T-helper 2 cell (primary cell): ENCODE data around the gene MAMDC4.

Experiments
- DNase-seq, 5 experiments: peaks; one replicate each; pipeline versions ENCODE4 v3.0.0 to v3.0.0-alpha.2; 2012 to 2022

Gene MAMDC4

GRCh38 chr9:136849960-136850865, 1.9 kb upstream of the MAMDC4 start:
- no peak for DNase-seq

GRCh38 chr9:136850866-136851775, 1.0 kb upstream of the MAMDC4 start:
- no peak for DNase-seq

GRCh38 chr9:136852664-136853595, 784 bp downstream of the MAMDC4 start:
- DNase-seq, result no peak

GRCh38 chr9:136853596-136854112, 1.5 kb downstream of the MAMDC4 start:
- no peak for DNase-seq

GRCh38 chr9:136854113-136854841, 2.1 kb downstream of the MAMDC4 start:
- DNase-seq, result peak in 1 of 5 experiments; percentile 4

DNA sequence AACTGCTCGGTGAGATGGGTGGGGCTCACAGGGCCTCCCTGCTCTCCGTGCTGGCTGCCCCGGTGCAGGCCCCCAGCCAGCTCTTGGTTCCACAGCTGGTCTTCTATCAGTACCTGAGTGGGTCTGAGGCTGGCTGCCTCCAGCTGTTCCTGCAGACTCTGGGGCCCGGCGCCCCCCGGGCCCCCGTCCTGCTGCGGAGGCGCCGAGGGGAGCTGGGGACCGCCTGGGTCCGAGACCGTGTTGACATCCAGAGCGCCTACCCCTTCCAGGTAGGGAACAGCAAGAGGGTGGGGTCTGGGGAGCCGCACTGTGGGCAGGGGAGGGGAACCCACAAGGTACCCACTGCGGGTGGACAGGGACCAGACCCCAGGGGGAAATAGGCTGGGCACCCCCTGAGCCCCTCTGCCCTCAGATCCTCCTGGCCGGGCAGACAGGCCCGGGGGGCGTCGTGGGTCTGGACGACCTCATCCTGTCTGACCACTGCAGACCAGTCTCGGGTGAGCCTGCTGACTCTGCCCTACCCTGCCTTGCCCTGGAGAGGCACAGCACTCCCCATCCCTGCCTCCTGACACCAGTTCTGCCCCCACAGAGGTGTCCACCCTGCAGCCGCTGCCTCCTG, 2.8 kb downstream of the MAMDC4 start:
- no peak for DNase-seq

- peak in 2 of 5 experiments; percentile 3 to 7 for DNase-seq
Measured at GRCh38 chr9:136855461-136856078, 3.4 kb downstream of the MAMDC4 start.

DNA sequence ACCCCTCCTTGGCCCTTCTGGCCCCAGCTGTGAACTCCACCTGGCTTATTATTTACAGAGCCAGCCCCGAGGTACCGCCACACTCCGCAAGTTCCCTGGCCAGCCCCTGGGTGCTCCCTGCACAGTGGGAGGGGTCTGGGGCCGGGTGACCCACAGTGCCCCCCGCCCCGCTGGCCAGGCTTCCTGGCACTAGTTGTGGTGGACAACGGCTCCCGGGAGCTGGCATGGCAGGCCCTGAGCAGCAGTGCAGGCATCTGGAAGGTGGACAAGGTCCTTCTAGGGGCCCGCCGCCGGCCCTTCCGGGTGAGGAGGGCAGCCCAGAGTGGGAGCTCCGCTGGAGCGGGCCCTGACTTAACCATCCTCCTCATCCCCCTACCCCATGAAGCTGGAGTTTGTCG, 3.9 kb downstream of the MAMDC4 start:
- DNase-seq, result peak in 1 of 5 experiments; percentile 2

DNA sequence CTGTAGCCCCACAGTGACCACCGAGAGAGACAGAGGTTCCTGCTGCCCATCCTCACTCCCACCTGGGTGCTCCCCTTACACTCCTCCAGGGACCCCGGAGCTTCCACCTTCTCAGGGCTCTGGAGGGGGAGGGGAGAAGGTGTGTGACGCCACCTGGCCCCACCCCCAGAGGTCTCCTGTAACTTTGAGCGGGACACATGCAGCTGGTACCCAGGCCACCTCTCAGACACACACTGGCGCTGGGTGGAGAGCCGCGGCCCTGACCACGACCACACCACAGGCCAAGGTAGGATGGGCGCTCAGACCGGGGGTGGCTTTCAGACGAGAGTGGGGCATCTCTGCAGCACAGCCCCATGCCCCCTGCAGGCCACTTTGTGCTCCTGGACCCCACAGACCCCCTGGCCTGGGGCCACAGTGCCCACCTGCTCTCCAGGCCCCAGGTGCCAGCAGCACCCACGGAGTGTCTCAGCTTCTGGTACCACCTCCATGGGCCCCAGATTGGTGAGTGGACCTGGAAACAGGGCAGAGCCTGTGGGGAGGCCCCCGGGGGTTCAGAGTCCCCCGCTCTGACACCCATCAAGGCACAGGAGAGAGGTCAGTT, 4.5 kb downstream of the MAMDC4 start:
- peak in 1 of 5 experiments; percentile 3 for DNase-seq

DNA sequence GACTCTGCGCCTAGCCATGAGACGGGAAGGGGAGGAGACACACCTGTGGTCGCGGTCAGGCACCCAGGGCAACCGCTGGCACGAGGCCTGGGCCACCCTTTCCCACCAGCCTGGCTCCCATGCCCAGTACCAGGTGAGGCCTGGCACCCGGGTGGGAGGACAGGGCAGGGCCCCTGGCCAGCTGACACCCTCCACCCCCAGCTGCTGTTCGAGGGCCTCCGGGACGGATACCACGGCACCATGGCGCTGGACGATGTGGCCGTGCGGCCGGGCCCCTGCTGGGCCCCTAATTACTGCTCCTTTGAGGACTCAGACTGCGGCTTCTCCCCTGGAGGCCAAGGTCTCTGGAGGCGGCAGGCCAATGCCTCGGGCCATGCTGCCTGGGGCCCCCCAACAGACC, 5.0 kb downstream of the MAMDC4 start:
- DNase-seq, result peak in 2 of 5 experiments; percentile 1 to 8

GRCh38 chr9:136857581-136858412, 5.7 kb downstream of the MAMDC4 start:
- DNase-seq, result peak in 2 of 5 experiments; percentile 3 to 5

GRCh38 chr9:136858452-136858843, 6.3 kb downstream of the MAMDC4 start:
- no peak for DNase-seq

DNA sequence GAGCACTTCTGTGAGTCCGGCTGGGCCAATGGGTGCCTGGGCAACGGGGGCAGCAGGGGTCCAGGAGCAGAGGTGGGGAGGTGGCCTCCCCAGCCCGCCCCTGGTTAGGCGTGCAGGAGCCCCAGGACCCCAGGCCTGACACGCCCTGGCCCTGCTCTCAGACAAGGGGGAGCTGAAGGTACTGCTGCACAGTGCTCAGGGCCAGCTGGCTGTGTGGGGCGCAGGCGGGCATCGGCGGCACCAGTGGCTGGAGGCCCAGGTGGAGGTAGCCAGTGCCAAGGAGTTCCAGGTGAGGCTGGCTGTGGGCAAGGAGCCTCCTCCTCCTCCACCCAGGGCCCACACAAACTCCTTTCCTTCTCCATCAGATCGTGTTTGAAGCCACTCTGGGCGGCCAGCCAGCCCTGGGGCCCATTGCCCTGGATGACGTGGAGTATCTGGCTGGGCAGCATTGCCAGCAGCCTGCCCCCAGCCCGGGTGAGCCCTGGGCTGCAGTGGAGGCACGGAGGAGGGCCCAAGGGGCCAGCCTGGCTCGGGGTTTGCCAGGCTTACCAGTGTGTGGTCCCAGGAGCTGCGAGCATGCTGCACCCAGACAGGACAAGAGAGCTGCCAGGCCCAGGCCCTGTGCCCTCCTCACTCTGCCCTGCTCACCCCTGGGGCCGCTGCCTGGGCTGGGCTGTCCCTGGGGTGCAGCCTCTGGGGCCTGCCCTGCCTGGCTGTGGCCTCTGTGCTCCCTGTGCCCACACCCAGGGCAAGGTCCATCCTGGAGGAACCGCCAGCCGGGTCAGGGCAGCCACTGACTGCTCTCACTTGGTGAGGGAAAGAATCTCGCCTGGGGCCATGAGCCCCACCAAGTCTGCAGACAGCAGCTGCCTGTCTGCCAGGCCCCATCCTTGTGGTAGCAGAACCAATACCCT, 7.0 kb downstream of the MAMDC4 start:
- peak in 1 of 5 experiments; percentile 2 for DNase-seq

- no peak for DNase-seq
Measured at GRCh38 chr9:136860529-136860928, 8.4 kb downstream of the MAMDC4 start.

- DNase-seq, result peak in 1 of 5 experiments; percentile 2
Measured at GRCh38 chr9:136860933-136861873, 9.1 kb downstream of the MAMDC4 start.

DNA sequence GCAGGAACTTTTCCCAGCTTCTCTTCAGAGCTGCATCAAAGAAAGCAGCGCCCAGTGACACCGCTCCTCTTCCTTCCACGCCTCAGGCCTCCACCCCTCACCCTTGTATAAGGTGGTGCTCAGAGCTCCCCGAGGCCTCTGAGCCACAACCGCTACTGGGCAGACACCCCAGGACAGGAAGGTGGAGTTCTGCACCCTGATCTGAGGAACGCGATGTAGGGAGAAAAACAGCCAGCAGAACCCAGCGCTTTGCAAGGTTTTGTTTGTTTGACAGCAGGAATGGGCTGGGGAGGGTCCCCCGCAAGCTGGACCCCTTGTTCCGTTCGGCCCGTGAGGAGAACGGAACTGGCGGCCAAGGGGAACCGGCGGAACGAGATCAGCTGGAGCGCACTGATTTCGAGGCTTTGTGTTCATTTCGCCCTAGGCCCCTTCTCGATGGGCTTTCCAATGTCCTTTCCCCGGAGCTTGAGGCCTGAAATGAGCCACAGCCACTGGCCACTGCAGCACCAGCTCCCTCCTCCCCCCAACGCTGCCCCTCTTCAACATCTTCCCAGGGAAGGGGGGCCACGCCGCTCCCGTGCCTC, 9.8 kb downstream of the MAMDC4 start:
- no peak for DNase-seq
